Activated naive CD8-positive, alpha-beta T cell (primary cell): ENCODE data around the gene DPP6.

ENCODE experiments used
- H3K27ac Mint-ChIP-seq: one replicate; pipeline ENCODE4 v1.8.0; 2021; ENCODE audit warnings: mixed read lengths
- H3K27me3 Mint-ChIP-seq: one replicate; pipeline ENCODE4 v1.8.0; 2021; ENCODE audit warnings: mixed read lengths
- H3K36me3 Mint-ChIP-seq: one replicate; pipeline ENCODE4 v1.8.0; 2021; ENCODE audit warnings: mixed read lengths
- H3K4me1 Mint-ChIP-seq: one replicate; pipeline ENCODE4 v1.8.0; 2021; ENCODE audit warnings: low read depth, mixed read lengths
- H3K4me3 Mint-ChIP-seq: one replicate; pipeline ENCODE4 v1.8.0; 2021; ENCODE audit warnings: mild to moderate bottlenecking, mixed read lengths
- H3K9me3 Mint-ChIP-seq: one replicate; pipeline ENCODE4 v1.8.0; 2021; ENCODE audit warnings: low read depth, mixed read lengths

The DPP6 gene

GRCh38 chr7:154409703-154410311 lies 357.6 kb downstream of the DPP6 start:
- H3K36me3 Mint-ChIP-seq, result no peaks in the 10 kb centered on the region

GRCh38 chr7:154412105-154412504 lies 359.9 kb downstream of the DPP6 start:
- Mint-ChIP-seq H3K4me3 (no peak overlapping the region), H3K4me1 (no peaks in the 10 kb centered on the region), H3K9me3 (peaks cover 8% of the 10 kb centered on the region), H3K27ac (no peak overlapping the region), H3K36me3 (no peaks in the 10 kb centered on the region), H3K27me3 (no peaks in the 10 kb centered on the region)

More at GRCh38 chr7:154409703-154410311, 357.6 kb downstream of the DPP6 start:
- Mint-ChIP-seq H3K4me1 (no peaks in the 10 kb centered on the region), H3K27ac (no peak overlapping the region), H3K9me3 (peaks cover 7% of the 10 kb centered on the region), H3K27me3 (no peaks in the 10 kb centered on the region), H3K4me3 (no peak overlapping the region)

- H3K27me3 Mint-ChIP-seq, result no peaks in the 10 kb centered on the region
- H3K36me3 Mint-ChIP-seq, result no peaks in the 10 kb centered on the region
- peaks cover 3% of the 10 kb centered on the region for H3K9me3 Mint-ChIP-seq
- no peak overlapping the region for H3K4me3 Mint-ChIP-seq
- H3K27ac Mint-ChIP-seq, result no peak overlapping the region
- no peaks in the 10 kb centered on the region for H3K4me1 Mint-ChIP-seq
These were observed 363.7 kb downstream of the DPP6 start for GRCh38 chr7:154415709-154416399.

GRCh38 chr7:154416714-154417113 lies 364.5 kb downstream of the DPP6 start:
- Mint-ChIP-seq H3K4me1 (no peaks in the 10 kb centered on the region), H3K27me3 (no peaks in the 10 kb centered on the region), H3K36me3 (no peaks in the 10 kb centered on the region), H3K9me3 (peaks cover 6% of the 10 kb centered on the region), H3K4me3 (no peak overlapping the region), H3K27ac (no peak overlapping the region)

- H3K27ac Mint-ChIP-seq, result no peak overlapping the region
- H3K27me3 Mint-ChIP-seq, result no peaks in the 10 kb centered on the region
- H3K4me1 Mint-ChIP-seq, result no peaks in the 10 kb centered on the region
- no peaks in the 10 kb centered on the region for H3K36me3 Mint-ChIP-seq
- peaks cover 11% of the 10 kb centered on the region for H3K9me3 Mint-ChIP-seq
- H3K4me3 Mint-ChIP-seq, result no peak overlapping the region
These were observed 367.1 kb downstream of the DPP6 start for GRCh38 chr7:154419344-154419743.

- Mint-ChIP-seq H3K9me3 (peaks cover 8% of the 10 kb centered on the region), H3K4me1 (no peaks in the 10 kb centered on the region), H3K27me3 (no peaks in the 10 kb centered on the region), H3K4me3 (no peak overlapping the region), H3K36me3 (no peaks in the 10 kb centered on the region), H3K27ac (no peak overlapping the region)
These were observed 371.0 kb downstream of the DPP6 start for GRCh38 chr7:154423231-154423630.

GRCh38 chr7:154424350-154424749 lies 372.2 kb downstream of the DPP6 start:
- H3K4me1 Mint-ChIP-seq, result no peaks in the 10 kb centered on the region
- H3K27ac Mint-ChIP-seq, result no peak overlapping the region
- no peaks in the 10 kb centered on the region for H3K36me3 Mint-ChIP-seq
- no peak overlapping the region for H3K4me3 Mint-ChIP-seq
- H3K9me3 Mint-ChIP-seq, result peaks cover 11% of the 10 kb centered on the region
- H3K27me3 Mint-ChIP-seq, result no peaks in the 10 kb centered on the region

GRCh38 chr7:154425271-154425670 lies 373.1 kb downstream of the DPP6 start:
- Mint-ChIP-seq H3K9me3 (peaks cover 11% of the 10 kb centered on the region), H3K36me3 (no peaks in the 10 kb centered on the region), H3K4me1 (no peaks in the 10 kb centered on the region), H3K27ac (no peak overlapping the region), H3K4me3 (no peak overlapping the region), H3K27me3 (no peaks in the 10 kb centered on the region)

GRCh38 chr7:154426778-154427177 lies 374.6 kb downstream of the DPP6 start:
- H3K27me3 Mint-ChIP-seq, result no peaks in the 10 kb centered on the region
- no peaks in the 10 kb centered on the region for H3K36me3 Mint-ChIP-seq
- H3K4me3 Mint-ChIP-seq, result no peak overlapping the region
- H3K4me1 Mint-ChIP-seq, result no peaks in the 10 kb centered on the region
- peaks cover 7% of the 10 kb centered on the region for H3K9me3 Mint-ChIP-seq
- H3K27ac Mint-ChIP-seq, result no peak overlapping the region

- no peaks in the 10 kb centered on the region for H3K36me3 Mint-ChIP-seq
- no peak overlapping the region for H3K27ac Mint-ChIP-seq
- H3K27me3 Mint-ChIP-seq, result no peaks in the 10 kb centered on the region
- no peak overlapping the region for H3K4me3 Mint-ChIP-seq
- peaks cover 3% of the 10 kb centered on the region for H3K9me3 Mint-ChIP-seq
- no peaks in the 10 kb centered on the region for H3K4me1 Mint-ChIP-seq
These were observed 375.3 kb downstream of the DPP6 start for GRCh38 chr7:154427533-154427932.

- H3K9me3 Mint-ChIP-seq, result peaks cover 3% of the 10 kb centered on the region
- no peak overlapping the region for H3K27ac Mint-ChIP-seq
- H3K36me3 Mint-ChIP-seq, result no peaks in the 10 kb centered on the region
- no peaks in the 10 kb centered on the region for H3K27me3 Mint-ChIP-seq
- H3K4me3 Mint-ChIP-seq, result no peak overlapping the region
- no peaks in the 10 kb centered on the region for H3K4me1 Mint-ChIP-seq
These were observed 377.6 kb downstream of the DPP6 start for GRCh38 chr7:154429666-154430404.

GRCh38 chr7:154430640-154431039 lies 378.4 kb downstream of the DPP6 start:
- H3K27ac Mint-ChIP-seq, result no peak overlapping the region
- no peaks in the 10 kb centered on the region for H3K4me1 Mint-ChIP-seq
- H3K27me3 Mint-ChIP-seq, result no peaks in the 10 kb centered on the region
- no peak overlapping the region for H3K4me3 Mint-ChIP-seq
- peaks cover 3% of the 10 kb centered on the region for H3K9me3 Mint-ChIP-seq
- no peaks in the 10 kb centered on the region for H3K36me3 Mint-ChIP-seq

GRCh38 chr7:154431045-154431444 lies 378.8 kb downstream of the DPP6 start:
- Mint-ChIP-seq H3K27ac (no peak overlapping the region), H3K36me3 (no peaks in the 10 kb centered on the region), H3K9me3 (peaks cover 3% of the 10 kb centered on the region)

GRCh38 chr7:154433632-154434598 lies 381.7 kb downstream of the DPP6 start:
- Mint-ChIP-seq H3K4me3 (no peak overlapping the region), H3K27me3 (no peaks in the 10 kb centered on the region), H3K9me3 (no peaks in the 10 kb centered on the region), H3K36me3 (no peaks in the 10 kb centered on the region), H3K27ac (no peak overlapping the region), H3K4me1 (no peaks in the 10 kb centered on the region)

More at GRCh38 chr7:154431045-154431444, 378.8 kb downstream of the DPP6 start:
- Mint-ChIP-seq H3K4me3 (no peak overlapping the region), H3K4me1 (no peaks in the 10 kb centered on the region), H3K27me3 (no peaks in the 10 kb centered on the region)
